Tibial nerve (tissue), 4 donors: ENCODE data around the gene UGT3A2. TPM values are rescaled to one million over a fixed set of nuclear protein-coding genes. Genes with fewer than 3 reads are reported as not detected.
A peak's percentile ranks its signal among the peaks of the same experiment; 100 is the strongest.

Experiments
- DNase-seq, 2 donors: peaks; one replicate each; pipeline ENCODE4 v3.0.0-alpha.2; 2019; ENCODE audit warnings: low spot score in 2 of 2
- H3K27ac ChIP-seq, 4 donors: fragments of 200-600 bp; sonication (generic) in 3 of 4; one replicate each; pipeline ENCODE4 v1.5.1; 2017 to 2019; ENCODE audit warnings: mild to moderate bottlenecking in 1 of 4
- H3K27me3 ChIP-seq, 2 donors: fragments of 200-600 bp; sonication (generic) in 1 of 2; one replicate each; pipeline versions ENCODE4 v1.5.1 to v1.6.0; 2017 to 2019
- H3K36me3 ChIP-seq, 3 donors: fragments of 200-600 bp; sonication (generic); one replicate each; pipeline ENCODE4 v1.5.1; 2018 to 2019
- H3K4me1 ChIP-seq, 4 donors: fragments of 200-600 bp; sonication (generic) in 3 of 4; one replicate each; pipeline ENCODE4 v1.5.1; 2017 to 2019
- H3K4me3 ChIP-seq, 4 donors: fragments of 200-600 bp; sonication (generic) in 3 of 4; one replicate each; pipeline ENCODE4 v1.5.1; 2017 to 2019; ENCODE audit warnings: mild to moderate bottlenecking in 1 of 4, moderate library complexity in 1 of 4
- H3K9me3 ChIP-seq, 4 donors: fragments of 200-600 bp; sonication (generic) in 3 of 4; one replicate each; pipeline ENCODE4 v1.5.1; 2017 to 2019
- CTCF ChIP-seq, 5 experiments: fragments of 200-600 bp in 3 of 5; fragments of 450-650 bp in 2 of 5; sonication (generic) in 3 of 5; IDR thresholded peaks; one replicate each; pipeline ENCODE4 v1.5.1; 2016 to 2019; ENCODE audit warnings: antibody characterized with exemption in 5 of 5, mild to moderate bottlenecking in 3 of 5, moderate library complexity in 2 of 5
- EP300 ChIP-seq, 2 donors: sonication (generic); formaldehyde crosslinking; IDR thresholded peaks; one replicate each; pipeline ENCODE4 v1.6.1; 2017; ENCODE audit warnings: antibody characterized with exemption in 2 of 2, mild to moderate bottlenecking in 1 of 2
- POLR2A ChIP-seq, 2 donors: fragments of 450-650 bp; IDR thresholded peaks; one replicate each; pipeline ENCODE4 v1.6.1; 2017; ENCODE audit warnings: antibody characterized with exemption in 2 of 2, mild to moderate bottlenecking in 2 of 2, moderate library complexity in 2 of 2
- WGBS, 2 donors: methylation state at CpG; one replicate each; pipeline ENCODE4 v1.1.5; 2018; 5-methylcytosine and 5-hydroxymethylcytosine counted together
- total RNA-seq, 4 donors: library from RNA; depleted of rRNA; stranded (reverse); fragments of >200 nt; gene quantifications; one replicate each; pipeline ENCODE4 v1.1.0, GENCODE V29; 2016

Gene UGT3A2
- total RNA-seq, 4 donors from 2014 or later: not detected

- H3K4me3 ChIP-seq: no peak overlapping the region
- H3K4me1 ChIP-seq: no peaks in the 10 kb centered on the region
- no peaks in the 10 kb centered on the region for H3K9me3 ChIP-seq
- no peaks in the 10 kb centered on the region for H3K27me3 ChIP-seq
- no peak for DNase-seq
- WGBS, 2 donors: 43 to 61% methylated on average over 3 of the region's 3 CpGs
- no peak overlapping the region for H3K27ac ChIP-seq
- no peaks in the 10 kb centered on the region for H3K36me3 ChIP-seq
- TF ChIP-seq CTCF (IDR thresholded peaks at IDR 0.05) (no peak), EP300 (IDR thresholded peaks at IDR 0.05) (no peak), POLR2A (IDR thresholded peaks at IDR 0.05) (no peak)
These were observed 7.0 kb upstream of the UGT3A2 start for GRCh38 chr5:36073595-36074216.

- DNase-seq: no peak
- peak overlapping the region in 1 of 4 donors; percentile 23 for H3K4me3 ChIP-seq
- no peaks in the 10 kb centered on the region for H3K9me3 ChIP-seq
- peaks cover 0 to 9% of the 10 kb centered on the region in 2 donors for H3K27me3 ChIP-seq
- no peaks in the 10 kb centered on the region for H3K36me3 ChIP-seq
- no peak overlapping the region for H3K27ac ChIP-seq
- TF ChIP-seq POLR2A (IDR thresholded peaks at IDR 0.05) (no peak), CTCF (IDR thresholded peaks at IDR 0.05) (no peak), EP300 (IDR thresholded peaks at IDR 0.05) (no peak)
- peaks cover 0 to 8% (median 3%) of the 10 kb centered on the region in 4 donors for H3K4me1 ChIP-seq
- WGBS, 2 donors: 60 to 61% methylated on average over 9 of the region's 9 CpGs
These were observed 4.2 kb upstream of the UGT3A2 start for GRCh38 chr5:36070687-36071571.

- DNase-seq: no peak
- no peaks in the 10 kb centered on the region for H3K36me3 ChIP-seq
- TF ChIP-seq EP300 (IDR thresholded peaks at IDR 0.05): no peak
- no peak for TF ChIP-seq CTCF (IDR thresholded peaks at IDR 0.05)
- TF ChIP-seq POLR2A (IDR thresholded peaks at IDR 0.05): no peak
- H3K9me3 ChIP-seq: no peaks in the 10 kb centered on the region
- peaks cover 0 to 13% of the 10 kb centered on the region in 2 donors for H3K27me3 ChIP-seq
- H3K4me3 ChIP-seq: no peak overlapping the region
- 88 to 96% methylated on average over 5 of the region's 5 CpGs for WGBS, 2 donors
- peaks cover 0 to 8% (median 3%) of the 10 kb centered on the region in 4 donors for H3K4me1 ChIP-seq
- no peak overlapping the region for H3K27ac ChIP-seq
These were observed 2.1 kb upstream of the UGT3A2 start for GRCh38 chr5:36068751-36069281.

GRCh38 chr5:36066001-36066539 is 612 bp downstream of the UGT3A2 start:
- WGBS, 2 donors: 31 to 33% methylated on average over 13 of the region's 13 CpGs
- peaks cover 0 to 5% (median 0%) of the 10 kb centered on the region in 4 donors for H3K9me3 ChIP-seq
- H3K27ac ChIP-seq: no peak overlapping the region
- H3K27me3 ChIP-seq: peaks cover 0 to 13% of the 10 kb centered on the region in 2 donors
- H3K4me3 ChIP-seq: no peak overlapping the region
- TF ChIP-seq EP300 (IDR thresholded peaks at IDR 0.05): no peak
- TF ChIP-seq POLR2A (IDR thresholded peaks at IDR 0.05): no peak
- no peak for TF ChIP-seq CTCF (IDR thresholded peaks at IDR 0.05)
- no peak for DNase-seq
- no peaks in the 10 kb centered on the region for H3K36me3 ChIP-seq
- peaks cover 0 to 8% (median 3%) of the 10 kb centered on the region in 4 donors for H3K4me1 ChIP-seq
